G401 (cell line): ENCODE measurements around the gene SENP5. TPM values are rescaled to one million over a fixed set of nuclear protein-coding genes. Genes with fewer than 3 reads are reported as not detected.
"Not testable (repeated sequence)": the region's sequence is repeated elsewhere in the genome, so short reads cannot be mapped to it uniquely, and the experiment has no call there.

ENCODE experiments used
- DNase-seq: peaks from one replicate; pipeline ENCODE4 v3.0.0-alpha.2; 2015; ENCODE audit warnings: low spot score
- in situ Hi-C: cut with HindIII; loops from 2 replicates; pipeline ENCODE4 v1.10.0; 2016; ENCODE audit warnings: low sequenced_read_pairs, mixed read lengths
- total RNA-seq: library from RNA; depleted of rRNA; stranded (reverse); fragments of >200 nt; shearing (Covaris generic); gene quantifications from 2 replicates; pipeline ENCODE4 v1.2.3, GENCODE V29; 2014

SENP5 gene
- total RNA-seq, 1 experiment from 2014 or later = 37.7 TPM

DNA sequence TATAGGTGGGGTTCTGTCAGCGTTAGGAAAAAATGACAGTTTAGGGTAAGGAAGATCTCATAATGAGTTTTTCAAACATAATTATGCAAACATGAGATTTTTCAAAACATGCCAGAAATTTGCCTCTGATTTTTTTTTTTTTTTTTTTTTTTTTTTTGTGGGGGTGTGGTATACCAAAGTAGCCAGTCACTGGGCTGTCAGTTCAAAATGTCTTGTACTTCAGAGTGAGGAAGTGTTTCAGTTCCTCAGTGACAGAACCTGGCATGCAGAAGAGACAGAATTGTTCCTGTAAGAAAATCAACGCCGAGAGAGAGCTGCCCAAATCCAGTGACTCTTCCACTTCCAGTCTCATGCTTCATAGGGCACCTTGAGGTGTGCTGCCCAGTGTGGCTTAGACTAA lies 64.9 kb downstream of the SENP5 start:
- no peak for DNase-seq
- in situ Hi-C loops = no loop called here

DNA sequence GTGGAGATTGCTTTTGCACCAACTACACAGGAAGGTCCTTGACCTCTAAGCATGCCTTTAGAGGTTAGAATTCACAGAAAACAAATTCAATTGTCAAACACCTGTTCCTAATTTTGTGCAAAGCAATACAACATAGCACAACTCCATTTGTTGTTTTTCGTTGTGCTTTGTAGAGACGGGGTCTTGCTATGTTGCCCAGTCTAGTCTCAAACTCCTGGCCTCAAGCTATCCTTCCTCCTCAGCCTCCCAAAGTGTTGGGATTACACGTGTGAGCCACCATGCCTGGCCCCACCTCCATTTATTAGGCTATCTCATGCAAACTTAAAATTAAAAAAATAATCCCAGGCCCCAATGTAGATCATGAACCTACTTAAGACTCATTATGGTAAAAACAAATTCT lies 68.6 kb downstream of the SENP5 start:
- in situ Hi-C loops = no loop called here
- no peak for DNase-seq

DNA sequence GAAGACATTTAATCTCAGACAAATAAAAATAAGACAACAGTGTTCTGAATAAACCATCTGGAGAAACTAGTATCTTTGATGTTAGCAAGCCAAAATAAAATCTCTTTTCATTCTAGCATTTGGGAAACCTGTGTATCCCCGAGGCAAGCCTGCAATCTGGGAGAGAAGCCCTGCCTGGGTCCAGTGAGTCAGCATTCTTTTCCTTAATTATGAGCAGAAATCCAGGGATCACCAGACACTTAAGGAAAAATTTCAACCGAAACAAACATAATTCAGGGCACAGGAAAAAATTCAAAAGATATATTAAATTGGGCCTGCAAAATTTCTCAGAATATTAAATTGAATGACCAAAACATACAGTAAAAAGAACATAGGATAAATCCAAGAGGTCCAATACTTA lies 70.4 kb downstream of the SENP5 start:
- in situ Hi-C loops = no loop called here
- DNase-seq = no peak

DNA sequence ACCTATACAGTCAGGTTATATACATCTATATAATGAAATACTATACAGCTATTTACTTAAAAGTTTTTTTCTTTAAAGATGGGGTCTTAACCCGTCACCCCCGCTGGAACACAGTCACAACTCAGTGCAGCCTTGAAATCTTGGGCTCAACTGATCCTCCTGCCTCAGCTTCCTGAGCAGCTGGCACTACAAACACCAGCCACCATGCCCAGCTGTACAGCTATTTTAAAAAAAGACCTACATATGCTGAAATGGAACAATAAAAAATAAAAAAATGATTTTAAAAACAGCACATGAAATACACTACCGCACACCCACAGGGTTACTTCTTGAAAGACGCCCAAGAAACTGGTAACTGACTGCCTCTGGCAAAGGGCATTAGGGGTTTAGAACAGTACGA lies 70.9 kb downstream of the SENP5 start:
- no peak for DNase-seq
- in situ Hi-C loops = no loop called here

DNA sequence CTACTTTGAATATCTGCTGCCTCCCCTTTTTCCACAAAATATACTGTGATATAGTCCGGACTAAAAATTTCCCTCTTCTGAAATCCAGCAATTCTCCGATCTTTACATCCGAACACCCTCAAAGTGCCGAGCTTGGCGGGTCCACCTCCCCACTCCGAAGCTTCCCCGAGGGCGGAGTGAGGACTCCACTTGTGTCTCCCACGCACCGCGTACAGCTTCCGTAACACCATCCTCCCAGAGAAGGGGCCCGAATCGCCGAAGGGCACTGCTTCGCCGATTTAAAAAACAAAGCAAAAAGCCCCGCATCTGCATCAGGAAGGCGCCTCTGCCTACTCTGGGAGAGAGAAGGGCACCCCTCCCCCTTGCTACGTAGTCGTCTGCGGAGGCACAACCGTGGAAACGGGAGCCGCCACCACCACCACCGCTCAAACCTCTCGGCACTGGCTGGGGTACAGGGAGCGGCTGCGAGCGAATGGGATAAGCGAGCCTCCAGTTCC lies 74.1 kb downstream of the SENP5 start:
- no peak for DNase-seq

DNA sequence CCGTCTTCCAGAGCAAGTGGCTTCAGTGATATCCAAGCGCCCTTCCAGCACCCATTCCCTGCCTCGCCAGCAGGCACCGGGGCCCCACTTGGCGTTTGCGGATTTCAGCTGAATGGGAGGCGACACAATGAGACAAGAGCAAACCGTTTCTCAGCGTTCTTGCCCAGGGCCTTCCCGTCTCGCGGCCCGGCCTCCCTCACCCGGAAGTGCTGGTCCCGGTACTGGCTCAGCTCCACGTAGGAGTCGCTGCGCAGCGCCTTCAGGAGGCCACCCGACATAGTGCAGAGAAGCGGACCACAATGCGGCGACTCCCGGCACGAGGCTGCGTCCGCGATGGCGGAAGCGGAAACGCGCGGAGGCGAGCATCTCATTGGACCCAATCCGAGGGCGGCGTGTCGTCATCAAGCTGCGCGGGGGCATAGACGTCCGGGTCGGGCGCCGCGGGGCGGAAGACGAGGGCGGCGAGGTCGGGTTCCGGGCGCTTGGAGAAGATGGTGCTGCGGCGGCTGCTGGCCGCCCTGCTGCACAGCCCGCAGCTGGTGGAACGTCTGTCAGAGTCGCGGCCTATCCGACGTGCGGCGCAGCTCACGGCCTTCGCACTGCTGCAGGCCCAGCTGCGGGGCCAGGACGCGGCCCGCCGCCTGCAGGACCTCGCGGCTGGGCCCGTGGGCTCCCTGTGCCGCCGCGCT lies 74.7 kb downstream of the SENP5 start, which contains the start of gene NCBP2:
NCBP2 (minus strand) TSS at position 303 of the 689 bp plus-strand sequence; CDS start at position 278, 25 bp downstream.
- DNase-seq = peak; percentile 93
- in situ Hi-C loops = no loop called here

More for the DNA sequence above, 74.1 kb downstream of the SENP5 start:
- in situ Hi-C loops = no loop called here

DNA sequence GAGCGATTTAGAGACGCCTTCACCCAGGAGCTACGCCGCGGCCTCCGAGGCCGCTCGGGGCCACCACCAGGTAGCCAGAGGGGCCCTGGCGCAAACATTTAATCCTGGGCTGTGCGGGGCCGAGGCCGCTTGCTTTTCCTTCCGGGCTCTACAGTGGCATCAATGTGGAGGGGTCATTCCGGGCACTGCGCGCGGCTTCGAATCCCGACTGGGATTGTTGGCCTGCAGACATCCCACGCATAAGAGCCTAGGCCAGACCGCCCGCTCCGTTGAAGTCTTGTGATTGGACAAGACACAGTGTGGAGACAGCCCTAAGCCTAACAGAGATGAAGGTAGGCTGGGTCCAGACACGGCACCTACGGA lies 75.2 kb downstream of the SENP5 start:
- DNase-seq = peak; percentile 18
- in situ Hi-C loops = no loop called here

DNA sequence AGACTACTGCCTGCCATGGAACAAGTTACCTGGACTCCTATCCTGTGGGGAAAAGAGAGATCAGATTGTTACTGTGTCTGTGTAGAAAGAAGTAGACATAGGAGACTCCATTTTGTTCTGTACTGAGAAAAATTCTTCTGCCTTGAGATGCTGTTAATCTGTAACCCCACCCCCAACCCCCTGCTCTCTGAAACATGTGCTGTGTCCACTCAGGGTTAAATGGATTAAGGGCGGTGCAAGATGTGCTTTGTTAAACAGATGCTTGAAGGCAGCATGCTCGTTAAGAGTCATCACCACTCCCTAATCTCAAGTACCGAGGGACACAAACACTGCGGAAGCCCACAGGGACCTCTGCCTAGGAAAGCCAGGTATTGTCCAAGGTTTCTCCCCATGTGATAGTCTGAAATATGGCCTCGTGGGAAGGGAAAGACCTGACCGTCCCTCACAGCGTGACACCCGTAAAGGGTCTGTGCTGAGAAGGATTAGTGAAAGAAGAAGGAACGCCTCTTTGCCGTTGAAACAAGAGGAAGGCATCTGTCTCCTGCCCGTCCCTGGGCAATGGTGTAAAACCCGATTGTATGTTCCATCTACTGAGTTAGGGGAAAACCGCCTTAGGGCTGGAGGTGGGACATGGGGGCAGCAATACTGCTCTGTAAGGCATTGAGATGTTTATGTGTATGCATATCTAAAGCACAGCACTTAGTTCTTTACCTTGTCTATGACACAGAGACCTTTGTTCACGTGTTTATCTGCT lies 76.5 kb downstream of the SENP5 start:
- in situ Hi-C loops, DNase-seq: not testable (repeated sequence)

DNA sequence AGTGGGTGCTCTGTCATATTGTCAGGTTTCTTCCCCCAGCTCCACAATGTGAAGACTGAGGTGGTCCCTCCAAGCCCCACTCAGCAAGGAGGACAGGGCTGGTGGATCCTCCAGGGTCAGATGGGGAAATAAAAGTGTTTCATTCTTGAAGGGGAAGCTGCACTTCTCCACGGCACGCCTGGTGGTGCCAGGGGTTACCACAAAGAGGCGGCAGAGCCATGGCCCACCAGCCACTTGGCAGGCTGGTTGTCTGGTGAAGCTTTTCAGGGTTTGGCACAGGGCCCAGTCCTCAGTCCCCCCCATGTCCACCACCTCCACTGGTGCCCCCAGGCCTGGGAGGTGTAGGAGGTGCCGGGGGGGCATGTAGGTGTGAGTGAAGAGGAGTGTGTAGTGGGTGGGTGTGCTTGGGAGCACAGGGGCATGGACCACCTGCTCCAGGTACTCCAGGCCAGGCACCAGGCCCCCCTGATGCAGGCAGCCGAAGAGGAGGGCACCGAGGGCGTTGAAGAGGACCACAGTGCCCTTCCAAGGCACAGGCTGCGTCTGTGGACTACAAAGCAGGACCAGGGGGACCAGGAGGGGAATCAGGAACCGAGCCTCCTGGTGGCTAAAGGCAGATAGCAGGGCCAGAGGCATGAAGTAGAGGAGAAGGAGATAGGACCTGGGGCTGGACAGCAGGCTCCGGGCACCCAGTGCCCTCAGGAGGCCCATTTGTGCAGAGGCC lies 79.6 kb downstream of the SENP5 start:
- DNase-seq = no peak
- in situ Hi-C loops = no loop called here

DNA sequence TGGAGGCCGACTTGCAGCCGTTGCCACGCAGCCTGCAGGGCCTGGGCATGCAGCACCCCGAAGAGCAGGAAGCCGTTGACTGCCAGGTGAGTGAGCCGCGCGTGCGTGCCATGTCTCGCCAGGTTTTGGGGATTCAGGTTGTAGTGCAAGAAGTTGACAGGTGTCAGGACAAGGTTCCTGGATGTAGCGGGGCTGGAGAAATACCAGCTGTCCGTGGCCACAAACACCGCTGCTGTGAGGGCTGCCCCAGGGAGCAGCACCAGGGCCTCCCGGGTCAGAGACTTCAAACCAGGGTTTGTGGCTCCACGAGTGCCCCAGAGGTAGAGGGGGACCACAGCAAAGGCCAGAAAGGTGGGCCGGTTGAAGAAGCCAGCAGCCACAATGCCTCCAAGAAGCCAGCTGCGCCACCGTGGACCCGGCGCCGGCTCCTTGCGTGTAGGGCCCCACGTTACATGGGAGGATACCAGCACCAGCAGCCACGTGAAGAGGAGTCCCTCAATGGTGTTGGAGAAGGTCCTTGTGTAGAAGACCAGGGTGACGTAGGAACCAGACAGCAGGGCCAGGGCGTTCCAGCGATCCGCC lies 80.2 kb downstream of the SENP5 start:
- DNase-seq = no peak
- in situ Hi-C loops = no loop called here

DNA sequence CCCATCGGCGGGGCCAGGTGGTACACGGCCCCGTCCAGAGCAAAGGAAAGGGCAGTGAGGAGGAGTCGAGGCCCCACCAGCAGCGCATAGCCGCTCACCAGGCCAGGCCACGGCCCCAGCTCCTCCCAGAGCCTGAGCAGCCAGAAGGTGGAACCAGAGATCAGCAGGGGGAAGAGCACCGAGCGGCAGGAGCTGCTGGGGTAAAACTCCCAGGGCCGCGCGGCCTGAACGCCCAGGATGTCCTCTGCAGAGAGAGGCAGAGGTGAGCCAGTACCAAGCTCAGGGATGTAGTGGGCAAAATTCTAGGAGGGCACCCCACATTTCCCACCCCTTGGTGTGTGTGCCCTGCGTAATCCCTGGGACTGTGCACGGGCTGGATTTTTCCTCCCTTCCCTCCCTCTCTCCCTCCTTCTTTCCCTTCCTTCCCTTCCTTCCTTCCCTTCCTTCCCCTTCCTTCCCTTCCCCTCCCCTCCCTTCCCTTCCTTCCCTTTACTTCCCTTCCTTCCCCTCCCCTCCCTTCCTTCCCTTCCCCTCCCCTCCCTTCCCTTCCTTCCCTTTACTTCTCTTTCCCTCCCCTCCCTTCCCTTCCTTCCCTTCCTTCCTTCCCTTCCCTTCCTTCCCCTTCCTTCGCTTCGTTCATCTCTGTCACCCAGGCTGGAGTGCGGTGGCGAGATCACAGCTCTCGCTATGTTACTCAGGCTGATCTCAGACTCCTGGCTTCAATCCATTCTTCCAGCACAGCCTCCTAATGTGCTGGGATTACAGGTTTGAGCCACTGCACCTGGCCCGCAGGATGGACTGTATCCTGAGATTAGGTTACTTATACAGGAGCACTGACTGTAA lies 80.9 kb downstream of the SENP5 start:
- peak; percentile 57 for DNase-seq
- in situ Hi-C loops = no loop called here

DNA sequence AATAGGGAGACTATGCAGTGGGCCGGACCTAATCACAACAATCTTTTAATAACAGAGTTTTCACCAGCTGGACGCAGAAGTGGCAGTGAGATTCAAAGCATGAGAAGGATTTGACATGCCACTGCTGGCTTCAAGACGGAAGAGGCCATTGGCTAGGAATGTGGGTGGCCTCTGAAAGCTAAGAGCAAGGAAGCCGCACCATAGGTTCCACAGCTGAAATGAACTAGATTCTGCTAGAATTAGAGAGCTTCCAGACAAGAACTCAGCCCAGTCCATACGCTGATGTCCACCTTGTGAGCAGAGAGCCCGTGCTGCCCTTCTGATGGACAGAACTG lies 81.5 kb downstream of the SENP5 start:
- no peak for DNase-seq
- in situ Hi-C loops = no loop called here

DNA sequence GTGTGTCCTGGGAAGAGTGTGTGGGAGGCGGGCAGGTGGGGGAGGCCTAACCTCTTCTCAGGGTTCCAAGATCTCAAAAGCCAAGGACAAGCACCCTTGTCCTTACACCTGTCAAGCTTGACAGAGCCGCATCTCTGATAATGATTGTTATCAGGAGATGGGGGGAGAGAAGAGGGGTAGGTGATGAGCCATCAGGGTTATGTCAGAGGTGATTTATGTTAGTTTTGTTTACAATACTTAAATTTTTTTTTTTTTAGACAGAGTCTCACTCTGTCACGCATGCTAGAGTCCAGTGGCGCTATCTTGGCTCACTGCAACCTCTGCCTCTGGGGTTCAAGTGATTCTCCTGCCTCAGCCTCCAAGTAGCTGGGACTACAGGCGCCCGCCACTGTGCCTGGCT lies 82.0 kb downstream of the SENP5 start:
- DNase-seq = no peak
- in situ Hi-C loops = no loop called here

DNA sequence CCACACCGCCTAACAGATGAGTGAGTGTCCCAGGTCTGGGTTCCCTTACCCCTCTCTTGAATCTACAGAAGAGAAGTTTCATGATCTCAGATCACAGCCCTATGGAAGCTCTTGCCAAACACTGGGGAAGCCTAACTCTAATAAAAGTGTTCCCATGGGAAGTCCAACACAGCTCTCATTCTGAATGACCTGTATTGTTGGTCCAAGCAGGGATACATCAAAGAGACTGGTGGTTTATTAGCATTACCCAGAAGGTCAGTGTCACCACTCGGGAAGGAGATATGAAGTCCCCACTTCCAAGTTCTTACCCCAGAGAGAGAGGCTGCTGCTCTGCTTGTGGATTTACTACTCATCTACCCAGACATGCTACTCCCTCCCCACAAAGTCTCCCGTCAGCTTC lies 83.7 kb downstream of the SENP5 start:
- DNase-seq = no peak
- in situ Hi-C loops = no loop called here

DNA sequence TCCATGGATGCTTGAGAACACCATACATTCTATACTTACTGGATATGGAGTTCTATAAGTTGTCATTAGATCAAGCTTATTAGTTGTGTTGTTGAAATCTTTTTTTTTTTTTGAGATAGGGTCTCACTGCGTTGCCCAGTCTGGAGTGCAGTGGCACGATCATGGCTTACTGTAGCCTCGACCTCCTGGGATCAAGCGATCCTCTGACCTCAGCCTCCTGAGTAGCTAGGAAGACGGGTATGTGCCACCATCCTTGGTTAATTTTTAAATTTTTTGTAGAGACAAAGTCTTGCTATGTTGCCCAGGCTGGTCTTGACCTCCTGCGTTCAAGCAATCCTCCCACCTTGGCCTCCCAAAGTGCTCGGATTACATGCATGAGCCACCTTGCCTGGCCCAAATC lies 87.1 kb downstream of the SENP5 start:
- in situ Hi-C loops = no loop called here
- no peak for DNase-seq

DNA sequence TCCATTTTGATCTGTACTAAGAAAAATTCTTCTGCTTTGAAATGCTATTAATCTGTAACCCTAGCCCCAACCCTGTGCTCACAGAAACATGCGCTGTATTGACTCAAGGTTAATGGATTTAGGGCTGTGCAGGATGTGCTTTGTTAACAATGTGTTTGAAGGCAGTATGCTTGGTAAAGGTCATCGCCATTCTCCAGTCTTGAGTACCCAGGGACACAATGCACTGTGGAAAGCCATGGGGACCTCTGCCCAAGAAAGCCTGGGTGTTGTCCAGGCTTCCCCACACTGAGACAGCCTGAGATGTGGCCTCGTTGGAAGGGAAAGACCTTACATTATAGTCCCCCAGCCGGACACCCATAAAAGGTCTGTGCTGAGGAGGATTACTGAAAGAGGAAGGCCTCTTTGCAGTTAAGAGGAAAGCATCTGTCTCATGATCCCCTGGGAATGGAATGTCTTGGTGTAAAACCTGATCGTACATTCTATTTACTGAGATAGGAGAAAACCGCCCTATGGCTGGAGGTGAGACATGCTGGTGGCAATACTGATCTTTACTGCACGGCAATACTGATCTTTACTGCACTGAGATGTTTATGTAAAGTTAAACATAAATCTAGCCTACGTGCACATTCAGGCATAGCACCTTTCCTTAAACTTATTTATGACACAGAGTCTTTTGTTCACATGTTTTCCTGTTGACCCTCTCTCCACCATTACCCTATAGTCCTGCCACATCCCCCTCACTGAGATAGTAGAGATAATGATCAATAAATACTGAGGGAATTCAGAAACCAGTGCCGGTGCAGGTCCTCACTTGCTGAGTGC lies 94.6 kb downstream of the SENP5 start:
- no peak for DNase-seq
- in situ Hi-C loops = no loop called here

DNA sequence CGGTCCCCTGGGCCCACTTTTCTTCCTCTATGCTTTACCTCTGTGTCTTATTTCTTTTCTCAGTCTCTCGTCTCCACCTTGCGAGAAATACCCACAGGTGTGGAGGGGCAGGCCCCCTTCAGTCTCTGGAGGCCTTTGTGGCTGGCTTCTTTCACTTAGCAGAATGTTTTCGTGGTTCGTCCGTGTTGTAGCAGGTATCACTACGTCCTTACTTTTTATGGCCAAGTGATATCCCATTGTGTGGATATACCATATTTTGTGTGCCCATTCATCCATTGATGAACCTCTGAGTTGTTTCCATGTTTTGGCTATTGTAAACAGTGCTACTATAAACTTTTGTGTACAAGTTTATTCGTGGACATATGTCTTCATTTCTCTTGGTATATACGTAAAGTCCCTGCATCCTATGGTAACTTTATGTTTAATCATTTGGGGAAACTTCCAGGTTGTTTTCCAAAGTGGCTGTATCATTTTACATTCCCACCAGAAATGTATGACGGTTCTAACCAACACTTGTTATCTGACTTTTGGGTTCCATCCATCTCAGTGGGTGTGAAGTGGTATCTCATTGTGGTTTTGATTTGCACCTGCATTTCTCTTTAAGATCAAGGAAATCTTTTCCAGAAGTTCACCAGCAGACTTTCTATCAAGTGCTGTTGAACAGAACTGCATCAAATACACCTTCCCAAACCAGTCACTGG lies 95.4 kb downstream of the SENP5 start:
- in situ Hi-C loops = no loop called here
- no peak for DNase-seq

DNA sequence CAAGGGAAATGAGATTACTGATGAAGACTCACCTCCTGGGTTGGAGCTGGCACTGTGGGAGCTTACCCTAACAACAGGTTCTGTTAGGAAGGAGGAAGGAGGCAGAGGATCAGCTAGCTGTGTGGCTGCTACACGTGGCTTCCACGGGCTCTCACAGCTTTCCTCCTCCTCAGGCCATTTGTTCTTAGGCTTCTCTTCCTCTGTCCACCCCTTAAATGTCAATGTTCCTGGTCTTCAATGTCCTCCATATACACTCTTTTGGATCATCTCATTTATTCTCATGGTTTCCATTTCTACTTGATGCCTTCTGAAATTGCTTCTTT lies 95.9 kb downstream of the SENP5 start:
- no peak for DNase-seq
- in situ Hi-C loops = no loop called here
